HepG2 (cell line): ENCODE measurements around the gene ZFP36L2. TPM values are rescaled to one million over a fixed set of nuclear protein-coding genes. Genes with fewer than 3 reads are reported as not detected.

ENCODE experiments used
- CC2D1A ChIP-seq: sonication (generic); formaldehyde crosslinking; IDR thresholded peaks from 2 replicates; pipeline ENCODE4 v1.8.1; 2023; ENCODE audit warnings: mild to moderate bottlenecking, missing genetic modification reagents
- NRL ChIP-seq: sonication (generic); formaldehyde crosslinking; IDR thresholded peaks from 2 replicates; pipeline ENCODE4 v1.5.0; 2020; ENCODE audit warnings: missing genetic modification reagents, mild to moderate bottlenecking, moderate library complexity, borderline replicate concordance
- PHF20 ChIP-seq: sonication (generic); formaldehyde crosslinking; IDR thresholded peaks from 2 replicates; pipeline ENCODE4 v1.5.0; 2020; ENCODE audit warnings: mild to moderate bottlenecking, missing genetic modification reagents
- SAFB2 ChIP-seq: sonication (generic); formaldehyde crosslinking; IDR thresholded peaks from 2 replicates; pipeline ENCODE4 v1.5.1; 2020; ENCODE audit warnings: missing genetic modification reagents, low read depth, mild to moderate bottlenecking, borderline replicate concordance
- SCMH1 ChIP-seq: sonication (generic); formaldehyde crosslinking; IDR thresholded peaks from 2 replicates; pipeline ENCODE4 v1.9.0; 2021; ENCODE audit warnings: missing genetic modification reagents, mild to moderate bottlenecking, borderline replicate concordance
- SP5 ChIP-seq: IDR thresholded peaks from 2 replicates; pipeline ENCODE4 v1.6.1; 2016; ENCODE audit warnings: low read depth, borderline replicate concordance
- THAP11 ChIP-seq: IDR thresholded peaks from 2 replicates; pipeline ENCODE4 v1.6.1; 2016; ENCODE audit warnings: missing biosample characterization, missing genetic modification reagents
- THYN1 ChIP-seq: sonication (generic); formaldehyde crosslinking; IDR thresholded peaks from 2 replicates; pipeline ENCODE4 v1.8.1; 2023; ENCODE audit warnings: low read depth, mild to moderate bottlenecking, moderate library complexity, missing genetic modification reagents, borderline replicate concordance
- ZEB1 ChIP-seq: IDR thresholded peaks from 2 replicates; pipeline ENCODE4 v1.6.1; 2012; ENCODE audit warnings: mild to moderate bottlenecking, low read depth, inconsistent platforms; ENCODE audit not compliant: insufficient replicate concordance
- ZFP37 ChIP-seq: sonication (generic); formaldehyde crosslinking; IDR thresholded peaks from 2 replicates; pipeline ENCODE4 v1.4.0; 2020; ENCODE audit warnings: missing genetic modification reagents, borderline replicate concordance
- ZNF180 ChIP-seq: sonication (generic); formaldehyde crosslinking; IDR thresholded peaks from 2 replicates; pipeline ENCODE4 v1.4.0; 2020; ENCODE audit warnings: low read depth, missing genetic modification reagents, borderline replicate concordance
- ZNF260 ChIP-seq: sonication (generic); formaldehyde crosslinking; IDR thresholded peaks from 2 replicates; pipeline ENCODE4 v1.4.0; 2020; ENCODE audit warnings: missing genetic modification reagents, low read depth, mild to moderate bottlenecking, borderline replicate concordance
- ZNF3 ChIP-seq: IDR thresholded peaks from 2 replicates; pipeline ENCODE4 v1.7.0; 2017; ENCODE audit warnings: inconsistent platforms
- ZNF317 ChIP-seq: sonication (generic); formaldehyde crosslinking; IDR thresholded peaks from 2 replicates; pipeline ENCODE4 v1.5.0; 2020; ENCODE audit warnings: mild to moderate bottlenecking, missing genetic modification reagents
- polyA plus RNA-seq, 8 experiments: library from polyadenylated mRNA; depleted of rRNA in 3 of 8; stranded (reverse) in 7 of 8; unstranded in 1 of 8; fragments of >200 nt; fragmentation: Illumina TruSeq in 4 of 8; extraction: Trizol in 4 of 8; gene quantifications; 2 replicates each; pipeline versions ENCODE4 v1.2.1 to v1.2.3, GENCODE V29; 2011 to 2016; ENCODE audit warnings: low read depth in 4 of 8, missing spikeins in 1 of 8, mixed read lengths in 1 of 8; ENCODE audit not compliant: insufficient read depth in 1 of 8
- total RNA-seq, 5 experiments: library from RNA; depleted of rRNA; stranded (reverse); fragments of >200 nt; fragmentation: Illumina TruSeq; extraction: Trizol; gene quantifications; 2 replicates each; pipeline ENCODE4 v1.2.3, GENCODE V29; 2016; ENCODE audit warnings: low read depth in 1 of 5
- TF ChIP-seq, protein P1 (sequence below): sonication (generic); formaldehyde crosslinking; IDR thresholded peaks from 2 replicates; pipeline ENCODE4 v1.5.0; 2020; ENCODE audit warnings: missing genetic modification reagents
- TF ChIP-seq, protein P2 (sequence below): sonication (generic); formaldehyde crosslinking; IDR thresholded peaks from 2 replicates; pipeline ENCODE4 v1.4.0; 2020; ENCODE audit warnings: missing genetic modification reagents
- TF ChIP-seq, protein P3 (sequence below): sonication (generic); formaldehyde crosslinking; IDR thresholded peaks from 2 replicates; pipeline ENCODE4 v1.8.1; 2023; ENCODE audit warnings: mild to moderate bottlenecking, missing genetic modification reagents
- TF ChIP-seq, protein P4 (sequence below): sonication (generic); formaldehyde crosslinking; IDR thresholded peaks from 2 replicates; pipeline ENCODE4 v1.8.0; 2022; ENCODE audit warnings: mild to moderate bottlenecking, missing genetic modification reagents, borderline replicate concordance

The ZFP36L2 gene
- total and polyA plus RNA-seq, 2 of the 13 experiments (the other 11 are each of a cell fraction or from before 2014, with no cell fraction given): 11.2 to 21.8 TPM

DNA sequence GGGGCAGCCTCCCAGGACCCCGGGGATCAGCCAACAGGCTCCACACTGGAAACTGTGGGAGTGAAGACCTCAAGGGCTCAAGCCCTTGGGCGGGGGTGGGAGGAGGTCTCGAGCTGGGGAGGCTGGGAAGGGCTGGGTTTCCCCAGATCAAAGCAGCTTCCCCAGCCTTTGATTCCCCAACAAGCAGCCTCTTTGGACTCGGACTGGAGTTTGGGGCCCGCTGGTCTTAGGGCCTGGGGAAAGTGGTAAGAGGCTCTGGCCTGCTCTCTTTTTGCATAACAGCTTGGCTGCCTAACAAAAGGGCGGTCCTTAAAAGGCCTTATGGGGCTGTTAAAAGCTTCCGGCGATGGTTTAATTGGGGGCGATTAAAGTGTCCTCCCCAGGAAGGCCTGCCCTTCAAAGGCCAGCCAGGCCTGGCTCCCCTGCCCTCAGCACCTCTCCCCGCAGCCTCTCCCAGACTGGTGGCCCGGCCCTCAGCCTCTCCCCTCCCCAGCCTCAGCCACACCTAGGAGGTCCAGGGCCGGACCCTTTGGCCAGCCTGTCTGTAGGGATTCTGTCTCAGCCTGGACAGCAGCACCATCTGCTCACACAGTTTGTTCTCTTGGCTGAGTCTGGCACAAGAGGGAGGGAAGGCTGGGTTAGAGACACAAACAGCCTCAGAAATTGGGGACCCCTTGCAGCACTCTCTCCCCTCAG lies 39.6 kb downstream of the ZFP36L2 start (continued):
- no peak for TF ChIP-seq THYN1 (CRISPR knock-in tag)
- 0 out of 2 replicates have a peak, but pooled peaks have one; percentile 40 for TF ChIP-seq ZNF317 (CRISPR knock-in tag)
- TF ChIP-seq CC2D1A (CRISPR knock-in tag): no peak
- peak; percentile 80; the same call in 1 of the 2 replicates for TF ChIP-seq SAFB2 (CRISPR knock-in tag)
- no peak for TF ChIP-seq SCMH1 (CRISPR knock-in tag)
- no peak for TF ChIP-seq ZEB1
- TF ChIP-seq, protein P1, sequence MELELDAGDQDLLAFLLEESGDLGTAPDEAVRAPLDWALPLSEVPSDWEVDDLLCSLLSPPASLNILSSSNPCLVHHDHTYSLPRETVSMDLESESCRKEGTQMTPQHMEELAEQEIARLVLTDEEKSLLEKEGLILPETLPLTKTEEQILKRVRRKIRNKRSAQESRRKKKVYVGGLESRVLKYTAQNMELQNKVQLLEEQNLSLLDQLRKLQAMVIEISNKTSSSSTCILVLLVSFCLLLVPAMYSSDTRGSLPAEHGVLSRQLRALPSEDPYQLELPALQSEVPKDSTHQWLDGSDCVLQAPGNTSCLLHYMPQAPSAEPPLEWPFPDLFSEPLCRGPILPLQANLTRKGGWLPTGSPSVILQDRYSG: no peak
- TF ChIP-seq ZNF180 (CRISPR knock-in tag): no peak
- TF ChIP-seq ZNF260 (CRISPR knock-in tag): no peak
- TF ChIP-seq ZNF3 (CRISPR knock-in tag): no peak
- TF ChIP-seq, protein P2, sequence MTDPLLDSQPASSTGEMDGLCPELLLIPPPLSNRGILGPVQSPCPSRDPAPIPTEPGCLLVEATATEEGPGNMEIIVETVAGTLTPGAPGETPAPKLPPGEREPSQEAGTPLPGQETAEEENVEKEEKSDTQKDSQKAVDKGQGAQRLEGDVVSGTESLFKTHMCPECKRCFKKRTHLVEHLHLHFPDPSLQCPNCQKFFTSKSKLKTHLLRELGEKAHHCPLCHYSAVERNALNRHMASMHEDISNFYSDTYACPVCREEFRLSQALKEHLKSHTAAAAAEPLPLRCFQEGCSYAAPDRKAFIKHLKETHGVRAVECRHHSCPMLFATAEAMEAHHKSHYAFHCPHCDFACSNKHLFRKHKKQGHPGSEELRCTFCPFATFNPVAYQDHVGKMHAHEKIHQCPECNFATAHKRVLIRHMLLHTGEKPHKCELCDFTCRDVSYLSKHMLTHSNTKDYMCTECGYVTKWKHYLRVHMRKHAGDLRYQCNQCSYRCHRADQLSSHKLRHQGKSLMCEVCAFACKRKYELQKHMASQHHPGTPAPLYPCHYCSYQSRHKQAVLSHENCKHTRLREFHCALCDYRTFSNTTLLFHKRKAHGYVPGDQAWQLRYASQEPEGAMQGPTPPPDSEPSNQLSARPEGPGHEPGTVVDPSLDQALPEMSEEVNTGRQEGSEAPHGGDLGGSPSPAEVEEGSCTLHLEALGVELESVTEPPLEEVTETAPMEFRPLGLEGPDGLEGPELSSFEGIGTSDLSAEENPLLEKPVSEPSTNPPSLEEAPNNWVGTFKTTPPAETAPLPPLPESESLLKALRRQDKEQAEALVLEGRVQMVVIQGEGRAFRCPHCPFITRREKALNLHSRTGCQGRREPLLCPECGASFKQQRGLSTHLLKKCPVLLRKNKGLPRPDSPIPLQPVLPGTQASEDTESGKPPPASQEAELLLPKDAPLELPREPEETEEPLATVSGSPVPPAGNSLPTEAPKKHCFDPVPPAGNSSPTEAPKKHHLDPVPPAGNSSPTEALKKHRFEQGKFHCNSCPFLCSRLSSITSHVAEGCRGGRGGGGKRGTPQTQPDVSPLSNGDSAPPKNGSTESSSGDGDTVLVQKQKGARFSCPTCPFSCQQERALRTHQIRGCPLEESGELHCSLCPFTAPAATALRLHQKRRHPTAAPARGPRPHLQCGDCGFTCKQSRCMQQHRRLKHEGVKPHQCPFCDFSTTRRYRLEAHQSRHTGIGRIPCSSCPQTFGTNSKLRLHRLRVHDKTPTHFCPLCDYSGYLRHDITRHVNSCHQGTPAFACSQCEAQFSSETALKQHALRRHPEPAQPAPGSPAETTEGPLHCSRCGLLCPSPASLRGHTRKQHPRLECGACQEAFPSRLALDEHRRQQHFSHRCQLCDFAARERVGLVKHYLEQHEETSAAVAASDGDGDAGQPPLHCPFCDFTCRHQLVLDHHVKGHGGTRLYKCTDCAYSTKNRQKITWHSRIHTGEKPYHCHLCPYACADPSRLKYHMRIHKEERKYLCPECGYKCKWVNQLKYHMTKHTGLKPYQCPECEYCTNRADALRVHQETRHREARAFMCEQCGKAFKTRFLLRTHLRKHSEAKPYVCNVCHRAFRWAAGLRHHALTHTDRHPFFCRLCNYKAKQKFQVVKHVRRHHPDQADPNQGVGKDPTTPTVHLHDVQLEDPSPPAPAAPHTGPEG (CRISPR knock-in tag): no peak
- TF ChIP-seq, protein P3, sequence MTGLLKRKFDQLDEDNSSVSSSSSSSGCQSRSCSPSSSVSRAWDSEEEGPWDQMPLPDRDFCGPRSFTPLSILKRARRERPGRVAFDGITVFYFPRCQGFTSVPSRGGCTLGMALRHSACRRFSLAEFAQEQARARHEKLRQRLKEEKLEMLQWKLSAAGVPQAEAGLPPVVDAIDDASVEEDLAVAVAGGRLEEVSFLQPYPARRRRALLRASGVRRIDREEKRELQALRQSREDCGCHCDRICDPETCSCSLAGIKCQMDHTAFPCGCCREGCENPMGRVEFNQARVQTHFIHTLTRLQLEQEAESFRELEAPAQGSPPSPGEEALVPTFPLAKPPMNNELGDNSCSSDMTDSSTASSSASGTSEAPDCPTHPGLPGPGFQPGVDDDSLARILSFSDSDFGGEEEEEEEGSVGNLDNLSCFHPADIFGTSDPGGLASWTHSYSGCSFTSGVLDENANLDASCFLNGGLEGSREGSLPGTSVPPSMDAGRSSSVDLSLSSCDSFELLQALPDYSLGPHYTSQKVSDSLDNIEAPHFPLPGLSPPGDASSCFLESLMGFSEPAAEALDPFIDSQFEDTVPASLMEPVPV: peak; percentile 72; the same call in 1 of the 2 replicates
- peak; percentile 24; the same call in 1 of the 2 replicates for TF ChIP-seq SP5
- TF ChIP-seq, protein P4, sequence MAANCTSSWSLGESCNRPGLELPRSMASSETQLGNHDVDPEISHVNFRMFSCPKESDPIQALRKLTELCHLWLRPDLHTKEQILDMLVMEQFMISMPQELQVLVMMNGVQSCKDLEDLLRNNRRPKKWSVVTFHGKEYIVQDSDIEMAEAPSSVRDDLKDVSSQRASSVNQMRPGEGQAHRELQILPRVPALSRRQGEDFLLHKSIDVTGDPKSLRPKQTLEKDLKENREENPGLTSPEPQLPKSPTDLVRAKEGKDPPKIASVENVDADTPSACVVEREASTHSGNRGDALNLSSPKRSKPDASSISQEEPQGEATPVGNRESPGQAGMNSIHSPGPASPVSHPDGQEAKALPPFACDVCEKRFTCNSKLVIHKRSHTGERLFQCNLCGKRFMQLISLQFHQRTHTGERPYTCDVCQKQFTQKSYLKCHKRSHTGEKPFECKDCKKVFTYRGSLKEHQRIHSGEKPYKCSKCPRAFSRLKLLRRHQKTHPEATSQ (CRISPR knock-in tag): no peak
- no peak for TF ChIP-seq PHF20 (CRISPR knock-in tag)
- TF ChIP-seq NRL (CRISPR knock-in tag): no peak
- no peak for TF ChIP-seq ZFP37 (CRISPR knock-in tag)
- no peak for TF ChIP-seq THAP11
